Posterior vena cava (tissue), 2 donors: ENCODE results near the gene SOHLH1. TPM values are rescaled to one million over a fixed set of nuclear protein-coding genes. Genes with fewer than 3 reads are reported as not detected.

Experiments
- total RNA-seq, 2 donors: library from RNA; stranded (reverse); fragmentation: NEBNext Ultra II Directional; extraction: Animal tissue kit (Norgen Biotek cat#: 25700); gene quantifications; one replicate each; pipeline ENCODE4 v1.2.1, GENCODE V29; 2021
- donor health status: DM: yes; HTN: yes; CAD: no.
- donor health status: DM: yes; HTN: yes; CAD: no.

Gene SOHLH1
- total RNA-seq, 2 donors from 2014 or later = not detected

Other genes starting within 250 kb of the SOHLH1 start
- 1 to 10 TPM; 8.0 to 8.9 TPM for gene PPP1R26, start 219.7 kb downstream of the SOHLH1 start, total RNA-seq
- gene MRPS2, start 198.8 kb downstream of the SOHLH1 start, total RNA-seq = 10 to 100 TPM; 15.9 to 16.3 TPM
- 1 to 10 TPM in 1 of 2 donors, not detected in 1; 2.4 TPM for gene LCN1, start 178.0 kb downstream of the SOHLH1 start, total RNA-seq
- gene OBP2A, start 153.4 kb downstream of the SOHLH1 start, total RNA-seq = not detected
- gene PAEP, start 137.7 kb downstream of the SOHLH1 start, total RNA-seq = not detected
- gene GLT6D1, start 59.9 kb downstream of the SOHLH1 start, total RNA-seq = not detected
- gene LCN9, start 36.2 kb downstream of the SOHLH1 start, total RNA-seq = not detected
- under 1 TPM; 0.28 to 0.38 TPM for gene KCNT1, start 2.7 kb upstream of the SOHLH1 start, total RNA-seq
- gene CAMSAP1, start 208.1 kb upstream of the SOHLH1 start, total RNA-seq = 10 to 100 TPM; 20.8 to 24.1 TPM